Measurements from ENCODE around the gene STAT4.

The STAT4 gene

GRCh38 chr2:191064590-191064989 lies 86.2 kb downstream of the STAT4 start:
- no peak overlapping the region for H2AFZ ChIP-seq (ENCODE audit: low read depth, low read length, severe bottlenecking)

GRCh38 chr2:191063584-191063983 lies 87.2 kb downstream of the STAT4 start:
- no peak overlapping the region for H2AFZ ChIP-seq (ENCODE audit: low read depth, low read length, severe bottlenecking)
- no peaks in the 10 kb centered on the region for H3K9me3 ChIP-seq (ENCODE audit: insufficient read depth, low read length)
- no peaks in the 10 kb centered on the region for H3K9me2 ChIP-seq (replicated peaks; ENCODE audit: insufficient read depth, low read length)
- no peak overlapping the region for H3K9ac ChIP-seq (ENCODE audit: low read length)
- no peaks in the 10 kb centered on the region for H3K79me2 ChIP-seq (ENCODE audit: insufficient read depth, low read length)
- no peaks in the 10 kb centered on the region for H4K20me1 ChIP-seq (ENCODE audit: low read depth, low read length)
- H3K27me3 ChIP-seq (ENCODE audit: low read length): no peaks in the 10 kb centered on the region
- H3K4me3 ChIP-seq (ENCODE audit: insufficient read depth, low read length, poor library complexity, severe bottlenecking): no peak overlapping the region
- H3K4me2 ChIP-seq (ENCODE audit: low read depth, low read length, poor library complexity, severe bottlenecking): no peak overlapping the region
- no peaks in the 10 kb centered on the region for H3F3A ChIP-seq (ENCODE audit: insufficient read depth)
- TF ChIP-seq CTCF (IDR thresholded peaks at IDR 0.05; ENCODE audit: insufficient read depth, low read length, poor library complexity, severe bottlenecking): no peak
- no peaks in the 10 kb centered on the region for H3K36me3 ChIP-seq (ENCODE audit: low read length)
- no peak overlapping the region for H3K27ac ChIP-seq (ENCODE audit: low read depth, low read length)

More at GRCh38 chr2:191064590-191064989, 86.2 kb downstream of the STAT4 start:
- Histone ChIP-seq H3K9ac (ENCODE audit: low read length) (no peak overlapping the region), H3K9me3 (ENCODE audit: insufficient read depth, low read length) (no peaks in the 10 kb centered on the region), H3K27ac (ENCODE audit: low read depth, low read length) (no peak overlapping the region), H3F3A (ENCODE audit: insufficient read depth) (no peaks in the 10 kb centered on the region), H3K27me3 (ENCODE audit: low read length) (no peaks in the 10 kb centered on the region), H3K36me3 (ENCODE audit: low read length) (no peaks in the 10 kb centered on the region), H3K9me2 (replicated peaks; ENCODE audit: insufficient read depth, low read length) (no peaks in the 10 kb centered on the region), H3K79me2 (ENCODE audit: insufficient read depth, low read length) (no peaks in the 10 kb centered on the region), H4K20me1 (ENCODE audit: low read depth, low read length) (no peaks in the 10 kb centered on the region), H3K4me2 (ENCODE audit: low read depth, low read length, poor library complexity, severe bottlenecking) (no peak overlapping the region), H3K4me3 (ENCODE audit: insufficient read depth, low read length, poor library complexity, severe bottlenecking) (no peak overlapping the region)
- TF ChIP-seq CTCF (IDR thresholded peaks at IDR 0.05; ENCODE audit: insufficient read depth, low read length, poor library complexity, severe bottlenecking) (no peak), EZH2phosphoT487 (conservative IDR thresholded peaks at IDR 0.05; ENCODE audit: low read length) (no peak)

GRCh38 chr2:191061381-191061980 lies 89.3 kb downstream of the STAT4 start:
- Histone ChIP-seq H3K4me3 (ENCODE audit: insufficient read depth, low read length, poor library complexity, severe bottlenecking) (no peak overlapping the region), H3K9me2 (replicated peaks; ENCODE audit: insufficient read depth, low read length) (no peaks in the 10 kb centered on the region), H3K27me3 (ENCODE audit: low read length) (no peaks in the 10 kb centered on the region), H3K79me2 (ENCODE audit: insufficient read depth, low read length) (no peaks in the 10 kb centered on the region), H3K36me3 (ENCODE audit: low read length) (no peaks in the 10 kb centered on the region), H3K27ac (ENCODE audit: low read depth, low read length) (no peak overlapping the region), H4K20me1 (ENCODE audit: low read depth, low read length) (no peaks in the 10 kb centered on the region), H3F3A (ENCODE audit: insufficient read depth) (no peaks in the 10 kb centered on the region), H3K4me2 (ENCODE audit: low read depth, low read length, poor library complexity, severe bottlenecking) (no peak overlapping the region), H3K9ac (ENCODE audit: low read length) (no peak overlapping the region), H2AFZ (ENCODE audit: low read depth, low read length, severe bottlenecking) (no peak overlapping the region), H3K9me3 (ENCODE audit: insufficient read depth, low read length) (no peaks in the 10 kb centered on the region)
- TF ChIP-seq EZH2phosphoT487 (conservative IDR thresholded peaks at IDR 0.05; ENCODE audit: low read length) (no peak), CTCF (IDR thresholded peaks at IDR 0.05; ENCODE audit: insufficient read depth, low read length, poor library complexity, severe bottlenecking) (no peak)
